HG03103 (cell line): ENCODE results near the gene ALDH3B2.

Source experiments
- ATAC-seq: cut with Tn5 transposase; IDR thresholded peaks from one replicate; pipeline ENCODE4 v1.9.1; 2021; ENCODE audit warnings: low read depth; ENCODE audit not compliant: unreplicated experiment

ALDH3B2 gene

GRCh38 chr11:67616431-67617242, 57.8 kb downstream of the ALDH3B2 start:
- no peak for ATAC-seq

GRCh38 chr11:67615728-67616430, 58.5 kb downstream of the ALDH3B2 start:
- ATAC-seq: no peak

GRCh38 chr11:67614730-67615714, 59.4 kb downstream of the ALDH3B2 start:
- ATAC-seq: no peak

GRCh38 chr11:67613960-67614715, 60.3 kb downstream of the ALDH3B2 start:
- peak; percentile 69 for ATAC-seq

- ATAC-seq: no peak
These were observed 61.0 kb downstream of the ALDH3B2 start for GRCh38 chr11:67613313-67613959.

GRCh38 chr11:67612751-67613150, 61.7 kb downstream of the ALDH3B2 start:
- no peak for ATAC-seq
